WTC11 (cell line): ENCODE results near the gene FOXK1. TPM values are rescaled to one million over a fixed set of nuclear protein-coding genes. Genes with fewer than 3 reads are reported as not detected.
A peak's percentile ranks its signal among the peaks of the same experiment; 100 is the strongest.

Experiments
- ATAC-seq: fragments of 200-7000 bp; cut with Tn5 transposase; 2 replicates; pipeline ENCODE4 v1.10.0; 2021; ENCODE audit warnings: mild to moderate bottlenecking, moderate library complexity
- CTCF ChIA-PET: fragments of 300-600 bp; sonication (Branson Sonifier 250); formaldehyde crosslinking; loops from one replicate; lab custom pipeline; 2021; ENCODE audit warnings: antibody characterized with exemption; lab: Charles Lee
- POLR2A ChIA-PET: fragments of 350-600 bp; sonication (Branson Sonifier 250); formaldehyde crosslinking; loops from one replicate; lab custom pipeline; 2021; ENCODE audit warnings: antibody characterized with exemption; lab: Charles Lee
- DNase-seq: peaks from one replicate; pipeline ENCODE4 v3.0.0; 2021; ENCODE audit warnings: low spot score
- H3K27ac Mint-ChIP-seq: 2 replicates; pipeline ENCODE4 v1.8.0; 2021; ENCODE audit warnings: mixed read lengths
- H3K27me3 Mint-ChIP-seq: 2 replicates; pipeline ENCODE4 v1.8.0; 2021; ENCODE audit warnings: low read depth, mild to moderate bottlenecking, moderate library complexity, mixed read lengths
- H3K36me3 Mint-ChIP-seq: 2 replicates; pipeline ENCODE4 v1.8.0; 2021; ENCODE audit warnings: mixed read lengths
- H3K4me1 Mint-ChIP-seq: 2 replicates; pipeline ENCODE4 v1.8.0; 2022; ENCODE audit warnings: mixed read lengths
- H3K4me3 Mint-ChIP-seq: 2 replicates; pipeline ENCODE4 v1.8.0; 2021; ENCODE audit warnings: mild to moderate bottlenecking, moderate library complexity, mixed read lengths
- H3K9me3 Mint-ChIP-seq: 2 replicates; pipeline ENCODE4 v1.8.0; 2021; ENCODE audit warnings: mixed read lengths
- CREM ChIP-seq: sonication (generic); formaldehyde crosslinking; IDR thresholded peaks from 2 replicates; pipeline ENCODE4 v1.8.1; 2022; ENCODE audit warnings: mild to moderate bottlenecking, missing genetic modification reagents, moderate library complexity
- ETV6 ChIP-seq: sonication (generic); formaldehyde crosslinking; IDR thresholded peaks from 2 replicates; pipeline ENCODE4 v1.8.1; 2022; ENCODE audit warnings: mild to moderate bottlenecking, missing genetic modification reagents
- FOXP1 ChIP-seq: sonication (generic); formaldehyde crosslinking; IDR thresholded peaks from 2 replicates; pipeline ENCODE4 v1.8.0; 2022; ENCODE audit warnings: missing genetic modification reagents, mild to moderate bottlenecking, moderate library complexity, borderline replicate concordance
- GABPB1 ChIP-seq: sonication (generic); formaldehyde crosslinking; IDR thresholded peaks from 2 replicates; pipeline ENCODE4 v1.8.1; 2023; ENCODE audit warnings: mild to moderate bottlenecking, missing genetic modification reagents
- NFE2L1 ChIP-seq: sonication (generic); formaldehyde crosslinking; IDR thresholded peaks from 2 replicates; pipeline ENCODE4 v1.8.1; 2023; ENCODE audit warnings: missing genetic modification reagents
- SMAD4 ChIP-seq: sonication (generic); formaldehyde crosslinking; IDR thresholded peaks from 2 replicates; pipeline ENCODE4 v1.8.0; 2022; ENCODE audit warnings: mild to moderate bottlenecking, missing genetic modification reagents
- ZNF121 ChIP-seq: sonication (generic); formaldehyde crosslinking; IDR thresholded peaks from 2 replicates; pipeline ENCODE4 v1.8.0; 2023; ENCODE audit warnings: missing genetic modification reagents
- ZNF232 ChIP-seq: sonication (generic); formaldehyde crosslinking; IDR thresholded peaks from 2 replicates; pipeline ENCODE4 v1.8.0; 2022; ENCODE audit warnings: mild to moderate bottlenecking, missing genetic modification reagents
- ZNF317 ChIP-seq: sonication (generic); formaldehyde crosslinking; IDR thresholded peaks from 2 replicates; pipeline ENCODE4 v1.8.1; 2023; ENCODE audit warnings: low read depth, mild to moderate bottlenecking, moderate library complexity, missing genetic modification reagents, borderline replicate concordance
- total RNA-seq: library from RNA; stranded (reverse); gene quantifications from 3 replicates; pipeline ENCODE4 v1.2.3, GENCODE V29; 2021
- TF ChIP-seq, protein P1 (sequence below): sonication (generic); formaldehyde crosslinking; IDR thresholded peaks from 2 replicates; pipeline ENCODE4 v1.8.1; 2022; ENCODE audit warnings: low read depth, missing genetic modification reagents, borderline replicate concordance
- TF ChIP-seq, protein P2 (sequence below): fragments of 250-450 bp; sonication (Bioruptor Pico); IDR thresholded peaks from 2 replicates; pipeline ENCODE4 v1.9.0; 2021; ENCODE audit warnings: mild to moderate bottlenecking
- TF ChIP-seq, protein P3 (sequence below): fragments of 200-600 bp; IDR thresholded peaks from 2 replicates; pipeline ENCODE4 v1.8.0; 2022; ENCODE audit warnings: antibody characterized with exemption
- TF ChIP-seq, protein P4 (sequence below): sonication (generic); formaldehyde crosslinking; IDR thresholded peaks from 2 replicates; pipeline ENCODE4 v1.8.1; 2023; ENCODE audit warnings: mild to moderate bottlenecking, missing genetic modification reagents, borderline replicate concordance
- TF ChIP-seq, protein P5 (sequence below): sonication (generic); formaldehyde crosslinking; IDR thresholded peaks from 2 replicates; pipeline ENCODE4 v1.8.0; 2022; ENCODE audit warnings: missing genetic modification reagents

Gene FOXK1
- total RNA-seq, 1 experiment from 2014 or later, result 21.9 TPM

DNA sequence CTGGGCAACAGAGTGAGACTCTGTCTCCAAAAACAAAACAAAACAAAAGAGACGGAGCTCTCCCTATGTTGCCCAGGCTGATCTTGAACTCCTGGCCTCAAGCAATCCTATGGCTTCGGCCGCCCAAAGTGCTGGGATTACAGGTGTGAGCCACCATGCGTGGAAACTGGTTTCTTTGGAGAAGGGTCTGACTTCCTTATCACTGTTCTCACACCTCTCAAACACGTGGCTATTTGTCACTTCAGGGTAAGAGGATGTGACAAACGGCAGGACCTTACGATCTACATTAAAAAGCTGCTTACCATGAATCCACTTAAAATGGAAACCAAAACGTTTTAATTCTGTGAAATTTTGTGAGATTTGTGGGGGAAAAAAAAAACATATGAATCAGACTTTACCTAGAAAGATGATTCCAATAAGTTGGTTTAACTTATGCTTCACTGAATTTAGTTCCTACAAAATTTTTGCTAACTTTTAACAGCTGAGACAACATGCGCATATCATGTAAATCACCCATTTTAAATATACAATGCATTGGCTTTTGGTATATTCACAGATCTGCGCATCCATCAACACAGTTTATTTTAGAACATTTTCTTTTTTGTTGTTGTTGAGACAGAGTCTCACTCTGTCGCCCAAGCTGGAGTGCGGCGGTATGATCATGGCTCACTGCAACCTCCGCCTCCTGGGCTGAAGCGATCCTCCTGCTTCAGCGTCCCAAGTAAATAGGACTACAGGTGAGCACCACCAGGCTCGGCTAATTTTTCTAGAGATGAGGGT lies 18.7 kb upstream of the FOXK1 start (continued):
- TF ChIP-seq, protein P1, sequence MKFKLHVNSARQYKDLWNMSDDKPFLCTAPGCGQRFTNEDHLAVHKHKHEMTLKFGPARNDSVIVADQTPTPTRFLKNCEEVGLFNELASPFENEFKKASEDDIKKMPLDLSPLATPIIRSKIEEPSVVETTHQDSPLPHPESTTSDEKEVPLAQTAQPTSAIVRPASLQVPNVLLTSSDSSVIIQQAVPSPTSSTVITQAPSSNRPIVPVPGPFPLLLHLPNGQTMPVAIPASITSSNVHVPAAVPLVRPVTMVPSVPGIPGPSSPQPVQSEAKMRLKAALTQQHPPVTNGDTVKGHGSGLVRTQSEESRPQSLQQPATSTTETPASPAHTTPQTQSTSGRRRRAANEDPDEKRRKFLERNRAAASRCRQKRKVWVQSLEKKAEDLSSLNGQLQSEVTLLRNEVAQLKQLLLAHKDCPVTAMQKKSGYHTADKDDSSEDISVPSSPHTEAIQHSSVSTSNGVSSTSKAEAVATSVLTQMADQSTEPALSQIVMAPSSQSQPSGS (CRISPR knock-in tag), result no peak
- TF ChIP-seq ZNF232 (CRISPR knock-in tag) (no peak), ETV6 (CRISPR knock-in tag) (no peak)
- TF ChIP-seq, protein P2, sequence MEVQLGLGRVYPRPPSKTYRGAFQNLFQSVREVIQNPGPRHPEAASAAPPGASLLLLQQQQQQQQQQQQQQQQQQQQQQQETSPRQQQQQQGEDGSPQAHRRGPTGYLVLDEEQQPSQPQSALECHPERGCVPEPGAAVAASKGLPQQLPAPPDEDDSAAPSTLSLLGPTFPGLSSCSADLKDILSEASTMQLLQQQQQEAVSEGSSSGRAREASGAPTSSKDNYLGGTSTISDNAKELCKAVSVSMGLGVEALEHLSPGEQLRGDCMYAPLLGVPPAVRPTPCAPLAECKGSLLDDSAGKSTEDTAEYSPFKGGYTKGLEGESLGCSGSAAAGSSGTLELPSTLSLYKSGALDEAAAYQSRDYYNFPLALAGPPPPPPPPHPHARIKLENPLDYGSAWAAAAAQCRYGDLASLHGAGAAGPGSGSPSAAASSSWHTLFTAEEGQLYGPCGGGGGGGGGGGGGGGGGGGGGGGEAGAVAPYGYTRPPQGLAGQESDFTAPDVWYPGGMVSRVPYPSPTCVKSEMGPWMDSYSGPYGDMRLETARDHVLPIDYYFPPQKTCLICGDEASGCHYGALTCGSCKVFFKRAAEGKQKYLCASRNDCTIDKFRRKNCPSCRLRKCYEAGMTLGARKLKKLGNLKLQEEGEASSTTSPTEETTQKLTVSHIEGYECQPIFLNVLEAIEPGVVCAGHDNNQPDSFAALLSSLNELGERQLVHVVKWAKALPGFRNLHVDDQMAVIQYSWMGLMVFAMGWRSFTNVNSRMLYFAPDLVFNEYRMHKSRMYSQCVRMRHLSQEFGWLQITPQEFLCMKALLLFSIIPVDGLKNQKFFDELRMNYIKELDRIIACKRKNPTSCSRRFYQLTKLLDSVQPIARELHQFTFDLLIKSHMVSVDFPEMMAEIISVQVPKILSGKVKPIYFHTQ (CRISPR knock-in tag), result no peak
- TF ChIP-seq, protein P3, sequence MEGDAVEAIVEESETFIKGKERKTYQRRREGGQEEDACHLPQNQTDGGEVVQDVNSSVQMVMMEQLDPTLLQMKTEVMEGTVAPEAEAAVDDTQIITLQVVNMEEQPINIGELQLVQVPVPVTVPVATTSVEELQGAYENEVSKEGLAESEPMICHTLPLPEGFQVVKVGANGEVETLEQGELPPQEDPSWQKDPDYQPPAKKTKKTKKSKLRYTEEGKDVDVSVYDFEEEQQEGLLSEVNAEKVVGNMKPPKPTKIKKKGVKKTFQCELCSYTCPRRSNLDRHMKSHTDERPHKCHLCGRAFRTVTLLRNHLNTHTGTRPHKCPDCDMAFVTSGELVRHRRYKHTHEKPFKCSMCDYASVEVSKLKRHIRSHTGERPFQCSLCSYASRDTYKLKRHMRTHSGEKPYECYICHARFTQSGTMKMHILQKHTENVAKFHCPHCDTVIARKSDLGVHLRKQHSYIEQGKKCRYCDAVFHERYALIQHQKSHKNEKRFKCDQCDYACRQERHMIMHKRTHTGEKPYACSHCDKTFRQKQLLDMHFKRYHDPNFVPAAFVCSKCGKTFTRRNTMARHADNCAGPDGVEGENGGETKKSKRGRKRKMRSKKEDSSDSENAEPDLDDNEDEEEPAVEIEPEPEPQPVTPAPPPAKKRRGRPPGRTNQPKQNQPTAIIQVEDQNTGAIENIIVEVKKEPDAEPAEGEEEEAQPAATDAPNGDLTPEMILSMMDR, result no peak

DNA sequence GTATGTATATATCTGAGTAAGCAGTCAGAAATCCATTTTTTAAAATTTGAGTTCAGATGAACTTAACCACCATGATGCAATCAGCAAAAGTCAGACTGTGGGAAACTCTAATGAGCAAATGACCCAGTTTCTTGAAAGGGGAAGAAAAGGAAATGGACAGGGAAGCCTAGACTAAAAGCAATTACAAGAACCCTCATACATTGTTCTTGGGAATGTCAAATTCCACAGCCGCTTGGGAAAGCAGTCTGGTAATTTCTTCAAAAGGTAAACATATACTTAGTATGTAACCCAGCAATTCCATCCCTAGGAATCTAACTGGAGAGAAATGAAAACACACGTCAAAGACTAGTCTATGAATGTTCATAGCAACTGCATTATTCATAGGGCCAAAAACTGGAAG lies 16.4 kb upstream of the FOXK1 start:
- Mint-ChIP-seq H3K4me1 (peaks cover 3% of the 10 kb centered on the region; the same call in 1 of the 2 replicates), H3K9me3 (peaks cover 19% of the 10 kb centered on the region), H3K4me3 (no peak overlapping the region), H3K27me3 (peaks cover 26% of the 10 kb centered on the region), H3K36me3 (no peaks in the 10 kb centered on the region), H3K27ac (no peak overlapping the region)
- ChIA-PET CTCF (no interaction called here), POLR2A (no interaction called here)
- ATAC-seq (no peak), DNase-seq (no peak)
- TF ChIP-seq CREM (CRISPR knock-in tag) (no peak), SMAD4 (CRISPR knock-in tag) (no peak), NFE2L1 (CRISPR knock-in tag) (no peak)

DNA sequence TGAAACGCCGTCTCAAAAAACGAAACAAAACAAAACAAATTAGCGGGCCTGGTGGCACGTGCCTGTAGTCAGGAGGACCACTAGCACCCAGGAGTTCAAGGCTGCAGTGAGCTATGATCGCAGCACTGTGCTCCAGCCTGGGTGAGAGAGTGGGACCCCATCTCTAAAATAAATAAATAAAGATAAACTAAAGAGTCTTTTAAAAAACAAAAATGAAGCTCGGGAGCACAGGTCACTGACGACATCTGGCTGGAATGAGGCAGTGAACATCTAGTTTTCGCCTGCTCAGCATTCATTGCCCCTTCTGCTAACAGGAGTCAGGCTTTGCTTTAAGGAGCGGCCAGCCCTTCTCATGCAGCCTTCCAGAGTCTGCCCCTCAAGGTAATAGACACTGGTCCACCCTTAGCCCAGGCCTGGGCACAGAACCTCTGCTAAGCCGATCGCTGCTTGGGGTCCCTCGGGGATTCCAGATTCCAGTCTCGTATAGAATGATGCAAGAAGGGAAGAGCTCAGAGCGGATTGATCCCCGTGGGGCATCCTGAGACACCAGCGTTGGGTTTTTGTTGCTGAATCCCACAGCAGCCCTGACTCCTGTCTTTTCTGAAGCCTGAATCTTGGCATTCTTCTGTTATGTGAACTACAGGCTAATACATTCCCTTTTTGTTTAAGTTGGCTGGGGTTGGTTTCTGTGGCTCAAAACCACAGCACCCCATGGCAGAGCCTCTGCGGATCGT lies 14.2 kb upstream of the FOXK1 start:
- POLR2A ChIA-PET, result interaction anchor here (0.7 kb wide), 1 partner anchor 8 kb away, joined by 3 read pairs; no protein-coding TSS in a partner anchor
- peaks cover 3% of the 10 kb centered on the region; the same call in 1 of the 2 replicates for H3K4me1 Mint-ChIP-seq

DNA sequence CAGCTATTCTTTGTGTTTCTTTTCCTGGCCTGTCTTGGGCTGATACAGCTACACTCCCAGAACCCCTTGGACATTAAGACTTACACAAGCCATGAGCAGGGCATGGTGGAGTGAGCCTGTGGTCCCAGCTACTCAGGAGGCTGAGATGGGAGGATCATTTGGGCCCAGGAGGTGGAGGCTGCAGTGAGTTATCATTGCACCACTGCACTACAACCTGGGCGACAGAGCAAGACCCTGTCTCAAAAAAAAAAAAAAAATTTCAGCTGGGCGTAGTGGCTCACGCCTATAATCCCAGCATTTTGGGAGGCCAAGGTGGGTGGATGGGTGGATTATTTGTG lies 13.6 kb upstream of the FOXK1 start:
- ATAC-seq, result no peak
- Mint-ChIP-seq H3K4me3 (no peak overlapping the region), H3K36me3 (no peaks in the 10 kb centered on the region), H3K27me3 (peaks cover 29% of the 10 kb centered on the region), H3K4me1 (peaks cover under 1% of the 10 kb centered on the region; the same call in 1 of the 2 replicates), H3K27ac (no peak overlapping the region)
- TF ChIP-seq FOXP1 (CRISPR knock-in tag) (no peak), ZNF121 (CRISPR knock-in tag) (no peak)
- TF ChIP-seq, protein P4, sequence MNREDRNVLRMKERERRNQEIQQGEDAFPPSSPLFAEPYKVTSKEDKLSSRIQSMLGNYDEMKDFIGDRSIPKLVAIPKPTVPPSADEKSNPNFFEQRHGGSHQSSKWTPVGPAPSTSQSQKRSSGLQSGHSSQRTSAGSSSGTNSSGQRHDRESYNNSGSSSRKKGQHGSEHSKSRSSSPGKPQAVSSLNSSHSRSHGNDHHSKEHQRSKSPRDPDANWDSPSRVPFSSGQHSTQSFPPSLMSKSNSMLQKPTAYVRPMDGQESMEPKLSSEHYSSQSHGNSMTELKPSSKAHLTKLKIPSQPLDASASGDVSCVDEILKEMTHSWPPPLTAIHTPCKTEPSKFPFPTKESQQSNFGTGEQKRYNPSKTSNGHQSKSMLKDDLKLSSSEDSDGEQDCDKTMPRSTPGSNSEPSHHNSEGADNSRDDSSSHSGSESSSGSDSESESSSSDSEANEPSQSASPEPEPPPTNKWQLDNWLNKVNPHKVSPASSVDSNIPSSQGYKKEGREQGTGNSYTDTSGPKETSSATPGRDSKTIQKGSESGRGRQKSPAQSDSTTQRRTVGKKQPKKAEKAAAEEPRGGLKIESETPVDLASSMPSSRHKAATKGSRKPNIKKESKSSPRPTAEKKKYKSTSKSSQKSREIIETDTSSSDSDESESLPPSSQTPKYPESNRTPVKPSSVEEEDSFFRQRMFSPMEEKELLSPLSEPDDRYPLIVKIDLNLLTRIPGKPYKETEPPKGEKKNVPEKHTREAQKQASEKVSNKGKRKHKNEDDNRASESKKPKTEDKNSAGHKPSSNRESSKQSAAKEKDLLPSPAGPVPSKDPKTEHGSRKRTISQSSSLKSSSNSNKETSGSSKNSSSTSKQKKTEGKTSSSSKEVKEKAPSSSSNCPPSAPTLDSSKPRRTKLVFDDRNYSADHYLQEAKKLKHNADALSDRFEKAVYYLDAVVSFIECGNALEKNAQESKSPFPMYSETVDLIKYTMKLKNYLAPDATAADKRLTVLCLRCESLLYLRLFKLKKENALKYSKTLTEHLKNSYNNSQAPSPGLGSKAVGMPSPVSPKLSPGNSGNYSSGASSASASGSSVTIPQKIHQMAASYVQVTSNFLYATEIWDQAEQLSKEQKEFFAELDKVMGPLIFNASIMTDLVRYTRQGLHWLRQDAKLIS (CRISPR knock-in tag), result no peak
- TF ChIP-seq, protein P5, sequence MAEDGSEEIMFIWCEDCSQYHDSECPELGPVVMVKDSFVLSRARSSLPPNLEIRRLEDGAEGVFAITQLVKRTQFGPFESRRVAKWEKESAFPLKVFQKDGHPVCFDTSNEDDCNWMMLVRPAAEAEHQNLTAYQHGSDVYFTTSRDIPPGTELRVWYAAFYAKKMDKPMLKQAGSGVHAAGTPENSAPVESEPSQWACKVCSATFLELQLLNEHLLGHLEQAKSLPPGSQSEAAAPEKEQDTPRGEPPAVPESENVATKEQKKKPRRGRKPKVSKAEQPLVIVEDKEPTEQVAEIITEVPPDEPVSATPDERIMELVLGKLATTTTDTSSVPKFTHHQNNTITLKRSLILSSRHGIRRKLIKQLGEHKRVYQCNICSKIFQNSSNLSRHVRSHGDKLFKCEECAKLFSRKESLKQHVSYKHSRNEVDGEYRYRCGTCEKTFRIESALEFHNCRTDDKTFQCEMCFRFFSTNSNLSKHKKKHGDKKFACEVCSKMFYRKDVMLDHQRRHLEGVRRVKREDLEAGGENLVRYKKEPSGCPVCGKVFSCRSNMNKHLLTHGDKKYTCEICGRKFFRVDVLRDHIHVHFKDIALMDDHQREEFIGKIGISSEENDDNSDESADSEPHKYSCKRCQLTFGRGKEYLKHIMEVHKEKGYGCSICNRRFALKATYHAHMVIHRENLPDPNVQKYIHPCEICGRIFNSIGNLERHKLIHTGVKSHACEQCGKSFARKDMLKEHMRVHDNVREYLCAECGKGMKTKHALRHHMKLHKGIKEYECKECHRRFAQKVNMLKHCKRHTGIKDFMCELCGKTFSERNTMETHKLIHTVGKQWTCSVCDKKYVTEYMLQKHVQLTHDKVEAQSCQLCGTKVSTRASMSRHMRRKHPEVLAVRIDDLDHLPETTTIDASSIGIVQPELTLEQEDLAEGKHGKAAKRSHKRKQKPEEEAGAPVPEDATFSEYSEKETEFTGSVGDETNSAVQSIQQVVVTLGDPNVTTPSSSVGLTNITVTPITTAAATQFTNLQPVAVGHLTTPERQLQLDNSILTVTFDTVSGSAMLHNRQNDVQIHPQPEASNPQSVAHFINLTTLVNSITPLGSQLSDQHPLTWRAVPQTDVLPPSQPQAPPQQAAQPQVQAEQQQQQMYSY, result no peak
- TF ChIP-seq, all 79 proteins: peak for 0
- DNase-seq, result no peak
- peaks cover 16% of the 10 kb centered on the region for H3K9me3 Mint-ChIP-seq
- CTCF ChIA-PET, result interaction anchor here (0.8 kb wide), 2 partner anchors 27 to 124 kb away, joined by 3 read pairs; no protein-coding TSS in a partner anchor
- POLR2A ChIA-PET, result no interaction called here

More for the DNA sequence above, 14.2 kb upstream of the FOXK1 start:
- TF ChIP-seq GABPB1 (CRISPR knock-in tag) (0 out of 2 replicates have a peak, but pooled peaks have one; percentile 26), ZNF317 (CRISPR knock-in tag) (no peak)
- H3K36me3 Mint-ChIP-seq, result no peaks in the 10 kb centered on the region
- no peak for DNase-seq
- H3K9me3 Mint-ChIP-seq, result peaks cover 16% of the 10 kb centered on the region
- no peak overlapping the region for H3K27ac Mint-ChIP-seq
- peaks cover 24% of the 10 kb centered on the region for H3K27me3 Mint-ChIP-seq
- CTCF ChIA-PET, result interaction anchor here (0.8 kb wide), 2 partner anchors 26 to 124 kb away, joined by 3 read pairs; no protein-coding TSS in a partner anchor
- no peak overlapping the region for H3K4me3 Mint-ChIP-seq
- no peak for ATAC-seq
